Type B pancreatic cell (in vitro differentiated cells): ENCODE data around the gene PTPRS. TPM values are rescaled to one million over a fixed set of nuclear protein-coding genes. Genes with fewer than 3 reads are reported as not detected.

Experiments used
- DNase-seq: peaks from one replicate; pipeline ENCODE4 v3.0.0; 2021; ENCODE audit warnings: mixed read lengths; ENCODE audit not compliant: unreplicated experiment; ENCODE audit errors: extremely low spot score
- H3K27ac Mint-ChIP-seq: 2 replicates; pipeline ENCODE4 v1.8.0; 2021; ENCODE audit warnings: mild to moderate bottlenecking, mixed read lengths
- H3K27me3 Mint-ChIP-seq: 2 replicates; pipeline ENCODE4 v1.8.0; 2021; ENCODE audit warnings: mixed read lengths
- H3K36me3 Mint-ChIP-seq: 2 replicates; pipeline ENCODE4 v1.8.0; 2021; ENCODE audit warnings: mixed read lengths
- H3K4me1 Mint-ChIP-seq: one replicate; pipeline ENCODE4 v1.8.0; 2021; ENCODE audit warnings: mixed read lengths; ENCODE audit not compliant: unreplicated experiment
- H3K4me3 Mint-ChIP-seq: 2 replicates; pipeline ENCODE4 v1.8.0; 2021; ENCODE audit warnings: mild to moderate bottlenecking, mixed read lengths
- H3K9me3 Mint-ChIP-seq: 2 replicates; pipeline ENCODE4 v1.8.0; 2021; ENCODE audit warnings: mixed read lengths
- CTCF ChIP-seq: fragments of 200-600 bp; sonication (generic); conservative IDR thresholded peaks from 2 replicates; pipeline ENCODE4 v1.5.0; 2021; ENCODE audit warnings: antibody characterized with exemption, mild to moderate bottlenecking
- total RNA-seq: library from RNA; stranded (reverse); gene quantifications from 2 replicates; pipeline ENCODE4 v1.2.1, GENCODE V29; 2021; ENCODE audit warnings: low replicate concordance

The PTPRS gene
- total RNA-seq, 1 donor from 2014 or later, result 234 TPM

- H3K4me1 Mint-ChIP-seq, result peaks cover under 1% of the 10 kb centered on the region
- no peaks in the 10 kb centered on the region for H3K36me3 Mint-ChIP-seq
- no peak for TF ChIP-seq CTCF
- no peak overlapping the region for H3K27ac Mint-ChIP-seq
- peaks cover 18% of the 10 kb centered on the region for H3K27me3 Mint-ChIP-seq
- DNase-seq, result no peak
- no peaks in the 10 kb centered on the region for H3K9me3 Mint-ChIP-seq
- H3K4me3 Mint-ChIP-seq, result no peak overlapping the region
Observed at GRCh38 chr19:5357584-5357983, 17.0 kb upstream of the PTPRS start.

GRCh38 chr19:5356918-5357317 lies 16.3 kb upstream of the PTPRS start:
- DNase-seq, result no peak
- no peak overlapping the region for H3K27ac Mint-ChIP-seq
- no peak overlapping the region for H3K4me3 Mint-ChIP-seq
- H3K9me3 Mint-ChIP-seq, result no peaks in the 10 kb centered on the region
- no peaks in the 10 kb centered on the region for H3K36me3 Mint-ChIP-seq
- TF ChIP-seq CTCF, result no peak
- H3K27me3 Mint-ChIP-seq, result peaks cover 14% of the 10 kb centered on the region
- H3K4me1 Mint-ChIP-seq, result peaks cover 6% of the 10 kb centered on the region

GRCh38 chr19:5356428-5356827 lies 15.8 kb upstream of the PTPRS start:
- Mint-ChIP-seq H3K4me1 (peaks cover 6% of the 10 kb centered on the region), H3K9me3 (no peaks in the 10 kb centered on the region), H3K27me3 (peaks cover 14% of the 10 kb centered on the region), H3K4me3 (no peak overlapping the region), H3K27ac (no peak overlapping the region), H3K36me3 (no peaks in the 10 kb centered on the region)
- TF ChIP-seq CTCF, result no peak
- DNase-seq, result no peak

- H3K27ac Mint-ChIP-seq, result no peak overlapping the region
- no peak for TF ChIP-seq CTCF
- H3K9me3 Mint-ChIP-seq, result no peaks in the 10 kb centered on the region
- H3K27me3 Mint-ChIP-seq, result peaks cover 14% of the 10 kb centered on the region
- H3K36me3 Mint-ChIP-seq, result no peaks in the 10 kb centered on the region
- H3K4me3 Mint-ChIP-seq, result no peak overlapping the region
- no peak for DNase-seq
- peaks cover 6% of the 10 kb centered on the region for H3K4me1 Mint-ChIP-seq
Observed at GRCh38 chr19:5355693-5356092, 15.1 kb upstream of the PTPRS start.

GRCh38 chr19:5355076-5355475 lies 14.5 kb upstream of the PTPRS start:
- Mint-ChIP-seq H3K4me1 (peaks cover 6% of the 10 kb centered on the region), H3K27ac (no peak overlapping the region)

More at GRCh38 chr19:5355076-5355475, 14.5 kb upstream of the PTPRS start:
- Mint-ChIP-seq H3K36me3 (no peaks in the 10 kb centered on the region), H3K9me3 (no peaks in the 10 kb centered on the region), H3K4me3 (no peak overlapping the region), H3K27me3 (peaks cover 14% of the 10 kb centered on the region)
- no peak for TF ChIP-seq CTCF
- DNase-seq, result no peak
